Testis (tissue), 2 donors: ENCODE measurements around the gene SLC16A12.

Experiments used
- CTCF ChIP-seq, 3 experiments: fragments of 450-650 bp in 2 of 3; fragments of 200-600 bp in 1 of 3; sonication (generic) in 1 of 3; IDR thresholded peaks; one replicate each; pipeline ENCODE4 v1.5.1; 2016 to 2019; ENCODE audit warnings: antibody characterized with exemption in 3 of 3, mild to moderate bottlenecking in 2 of 3, moderate library complexity in 1 of 3
- POLR2A ChIP-seq: fragments of 450-650 bp; IDR thresholded peaks from one replicate; pipeline ENCODE4 v1.6.1; 2017; ENCODE audit warnings: antibody characterized with exemption, mild to moderate bottlenecking, moderate library complexity

GRCh38 chr10:89524279-89524678 is 11.1 kb downstream of the SLC16A12 start:
- TF ChIP-seq CTCF (IDR thresholded peaks at IDR 0.05) (no peak), POLR2A (no peak)
